EL (cell line): ENCODE results near the gene PRR11.
A peak's percentile ranks its signal among the peaks of the same experiment; 100 is the strongest.
"Not testable (repeated sequence)": the region's sequence is repeated elsewhere in the genome, so short reads cannot be mapped to it uniquely, and the experiment has no call there.

Experiments used
- DNase-seq: peaks from one replicate; pipeline ENCODE4 v3.0.0-alpha.2; 2016

Gene PRR11

GRCh38 chr17:59155439-59156177, at the start of gene PRR11:
Gene PRR11 (plus strand): TSS chr17:59155746. CDS start chr17:59169753, 14,007 bp downstream.
- peak; percentile 100 for DNase-seq

GRCh38 chr17:59105852-59106462, 49.6 kb upstream of the PRR11 start:
- DNase-seq, result peak; percentile 64

- DNase-seq, result peak; percentile 99
Observed at GRCh38 chr17:59106463-59107305, 48.9 kb upstream of the PRR11 start, which contains the start of gene TRIM37. Gene TRIM37 (minus strand): TSS chr17:59106880. CDS start chr17:59106461, 419 bp downstream.

DNA sequence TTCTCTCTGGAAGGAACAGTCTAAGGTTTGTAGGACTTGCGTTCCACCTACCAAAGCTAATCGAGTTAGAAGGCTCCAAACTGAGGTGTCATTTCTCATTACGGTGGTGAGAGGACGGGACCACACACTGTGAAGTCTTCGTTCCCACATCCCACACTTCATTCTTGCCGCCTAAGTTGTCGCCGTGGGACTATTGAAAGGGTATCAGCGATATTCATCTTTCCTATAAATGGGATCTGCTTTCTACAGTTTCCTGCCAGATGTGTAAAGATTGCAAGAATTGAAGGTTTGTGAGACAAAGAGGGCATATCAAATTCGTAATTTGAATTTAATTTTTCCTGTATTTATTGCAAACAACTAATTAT, 48.3 kb upstream of the PRR11 start:
- no peak for DNase-seq

GRCh38 chr17:59108400-59109102, 47.0 kb upstream of the PRR11 start:
- DNase-seq, result no peak

DNA sequence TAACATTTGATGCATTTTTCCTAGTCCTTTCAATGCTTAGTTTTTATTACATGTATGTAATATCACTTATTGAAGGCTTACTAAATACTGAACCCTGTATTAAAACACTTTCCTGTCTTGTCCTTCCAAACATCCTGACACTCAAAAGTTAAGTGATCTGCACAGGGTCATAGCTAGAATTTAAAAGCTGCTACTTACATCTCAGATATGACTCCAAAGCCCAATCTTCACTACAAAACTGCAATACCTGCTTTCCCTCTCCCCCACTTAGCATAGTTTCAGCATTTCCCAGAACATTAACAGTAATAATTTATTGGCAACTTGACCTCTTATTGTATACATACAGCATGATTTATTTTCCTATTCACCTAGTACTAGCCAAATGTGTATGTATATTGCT, 44.6 kb upstream of the PRR11 start:
- no peak for DNase-seq

GRCh38 chr17:59111539-59111938, 44.0 kb upstream of the PRR11 start:
- DNase-seq, result no peak

GRCh38 chr17:59115474-59115873, 40.1 kb upstream of the PRR11 start:
- DNase-seq, result no peak

- no peak for DNase-seq
Observed at GRCh38 chr17:59121901-59122480, 33.6 kb upstream of the PRR11 start.

GRCh38 chr17:59124665-59125064, 30.9 kb upstream of the PRR11 start:
- no peak for DNase-seq

DNA sequence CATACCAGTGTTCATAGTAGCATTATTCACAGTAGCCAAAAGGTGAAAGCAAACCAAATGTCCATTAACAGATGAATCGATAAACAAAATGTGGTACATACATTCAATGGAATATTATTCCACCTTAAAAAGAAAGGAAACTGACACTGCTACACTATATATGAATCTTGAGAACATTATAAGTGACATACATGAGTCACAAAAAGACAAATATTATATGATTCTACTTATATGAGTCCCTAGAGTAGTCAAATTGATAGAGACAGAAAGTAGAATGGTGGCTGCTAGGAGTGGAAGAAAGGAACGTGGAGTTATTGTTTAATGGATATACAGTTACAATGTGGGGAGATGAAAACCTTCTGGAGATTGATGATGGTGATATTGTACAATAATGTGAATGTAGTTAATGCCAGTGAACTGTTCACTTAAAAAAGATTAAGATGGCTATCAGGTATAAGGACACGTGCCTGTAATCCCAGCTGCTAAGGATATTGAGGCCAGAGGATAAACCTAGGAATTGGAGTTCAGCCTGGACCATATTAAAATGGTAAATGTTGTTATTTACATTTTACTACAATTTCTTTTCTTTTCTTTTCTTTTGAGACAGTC, 28.6 kb upstream of the PRR11 start:
- DNase-seq, result no peak

GRCh38 chr17:59129814-59130213, 25.7 kb upstream of the PRR11 start:
- DNase-seq, result no peak

DNA sequence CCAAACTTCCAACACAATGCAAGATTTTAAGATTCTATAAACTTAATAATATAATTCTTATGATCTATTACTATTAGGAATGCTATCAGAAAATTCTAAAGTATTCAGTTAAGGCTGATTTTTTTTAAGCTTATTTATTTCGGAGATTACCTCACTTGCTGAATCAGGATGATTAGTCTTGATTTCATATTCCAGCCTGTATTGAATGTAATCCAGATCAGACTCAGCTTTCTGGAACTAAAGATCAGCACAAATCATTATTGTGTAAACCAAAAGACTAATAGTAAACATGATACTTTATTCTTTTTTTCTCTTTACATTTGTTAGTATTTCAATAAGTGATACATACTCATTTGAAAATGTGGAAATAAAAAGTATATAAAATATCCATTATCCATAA, 24.4 kb upstream of the PRR11 start:
- no peak for DNase-seq

DNA sequence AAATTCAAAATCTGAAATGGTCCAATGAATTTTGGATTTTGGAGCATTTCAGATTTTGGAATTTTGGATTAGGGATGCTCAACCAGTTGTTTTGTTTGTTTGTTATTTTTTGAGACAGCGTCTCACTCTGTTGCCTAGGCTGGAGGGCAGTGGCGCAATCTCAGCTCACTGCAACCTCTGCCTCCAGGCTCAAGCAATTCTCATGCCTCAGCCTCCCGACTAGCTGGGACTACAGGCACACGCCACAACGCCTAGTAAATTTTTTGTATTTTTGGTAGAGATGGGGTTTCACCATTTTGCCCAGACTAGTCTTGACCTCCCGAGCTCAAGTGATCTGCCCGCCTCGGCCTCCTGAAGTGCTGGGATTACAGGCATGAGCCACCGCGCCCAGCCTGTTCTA, 17.2 kb upstream of the PRR11 start:
- DNase-seq, result not testable (repeated sequence)

DNA sequence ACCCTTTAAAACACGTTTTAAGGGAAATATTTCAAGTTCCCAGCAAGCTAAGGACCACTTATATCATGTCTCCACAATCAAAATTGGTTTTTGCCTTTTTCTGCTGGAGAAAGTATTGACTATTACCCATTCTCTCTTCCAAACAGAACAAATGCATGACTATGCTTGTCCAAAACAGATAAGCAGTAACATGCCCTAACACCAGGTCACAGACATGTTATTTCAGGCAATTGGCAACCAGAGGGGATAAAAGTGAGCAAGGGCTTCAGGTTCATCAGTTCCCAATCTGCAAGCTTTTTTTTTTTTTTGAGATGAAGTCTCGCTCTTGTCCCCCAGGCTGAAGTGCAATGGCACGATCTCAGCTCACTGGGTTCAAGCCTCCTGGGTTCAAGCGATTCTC, 15.6 kb upstream of the PRR11 start:
- no peak for DNase-seq

DNA sequence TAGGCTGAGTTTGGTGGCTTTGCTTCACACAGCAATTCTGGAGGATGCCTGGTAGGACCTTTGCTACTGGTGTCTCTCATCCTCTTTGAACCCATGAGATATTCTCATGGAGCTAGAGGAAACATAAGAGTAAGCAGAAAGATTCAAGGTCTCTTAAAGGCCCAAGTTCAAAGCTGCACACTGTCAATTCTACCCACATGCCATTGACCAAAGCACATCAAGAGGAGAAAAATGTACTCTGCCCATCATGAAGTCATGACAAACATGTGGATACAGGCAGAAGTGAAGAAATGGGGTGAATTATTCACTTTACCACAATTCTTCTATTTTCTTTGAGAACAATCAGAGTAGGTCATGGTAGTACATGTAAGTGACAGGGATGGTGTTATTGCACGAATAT, 13.7 kb upstream of the PRR11 start:
- no peak for DNase-seq

DNA sequence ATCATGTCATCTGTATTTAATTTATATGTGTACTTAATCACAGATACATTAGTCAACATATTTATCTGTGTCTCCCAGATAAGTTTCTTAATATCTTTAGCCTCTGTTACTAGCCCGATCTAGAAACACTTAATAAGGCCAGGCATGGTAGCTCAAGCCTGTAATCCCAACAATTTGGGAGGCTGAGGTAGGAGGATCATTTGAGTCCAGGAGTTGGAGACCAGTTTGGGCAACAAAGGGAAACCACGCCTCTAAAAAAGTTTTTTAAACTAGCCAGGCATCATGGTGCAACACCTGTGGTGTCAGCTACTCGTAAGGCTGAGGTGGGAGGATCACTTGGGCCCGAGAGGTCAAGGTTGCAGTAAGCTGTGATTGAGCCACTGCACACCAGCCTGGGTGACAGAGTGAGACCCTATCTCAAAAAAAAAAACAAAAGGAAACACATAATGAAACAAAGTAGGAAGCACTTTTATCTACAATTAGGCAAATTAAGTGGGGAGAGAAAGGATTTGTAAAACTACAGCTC, 9.9 kb upstream of the PRR11 start:
- DNase-seq, result no peak

- peak; percentile 59 for DNase-seq
Observed at GRCh38 chr17:59149051-59149450, 6.5 kb upstream of the PRR11 start.

- no peak for DNase-seq
Observed at GRCh38 chr17:59149841-59150511, 5.6 kb upstream of the PRR11 start.

- no peak for DNase-seq
Observed at GRCh38 chr17:59151006-59151405, 4.5 kb upstream of the PRR11 start.

DNA sequence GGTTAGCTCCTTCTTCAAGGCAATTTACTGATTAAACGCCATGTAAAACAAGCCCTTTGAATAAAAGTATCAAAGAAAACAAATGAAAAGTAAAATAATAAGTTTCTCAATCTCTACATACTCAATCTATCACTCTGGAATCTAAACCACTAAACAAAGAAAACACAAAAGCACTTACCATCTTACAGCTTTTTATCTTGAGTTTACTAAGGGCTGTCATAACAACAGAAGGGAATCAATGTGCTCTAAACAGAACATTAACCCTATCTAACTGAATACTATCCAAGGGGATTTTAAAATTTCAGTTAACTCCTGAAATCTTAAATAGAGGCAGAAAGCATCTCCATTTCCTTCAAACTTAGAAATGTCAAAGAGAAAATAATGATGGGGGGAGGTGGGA, 4.0 kb upstream of the PRR11 start:
- no peak for DNase-seq
